HG03442 (cell line): Measurements from ENCODE around the gene RHOB.
"Not testable (repeated sequence)": the region's sequence is repeated elsewhere in the genome, so short reads cannot be mapped to it uniquely, and the experiment has no call there.

Source experiments
- ATAC-seq: cut with Tn5 transposase; IDR thresholded peaks from one replicate; pipeline ENCODE4 v1.9.1; 2021; ENCODE audit warnings: mild to moderate bottlenecking, moderate library complexity; ENCODE audit not compliant: unreplicated experiment

The RHOB gene

GRCh38 chr2:20451761-20452499, 5.1 kb downstream of the RHOB start:
- ATAC-seq: no peak

GRCh38 chr2:20452551-20452950, 5.7 kb downstream of the RHOB start:
- no peak for ATAC-seq

GRCh38 chr2:20453087-20453486, 6.2 kb downstream of the RHOB start:
- ATAC-seq: no peak

- no peak for ATAC-seq
Observed at GRCh38 chr2:20454036-20454981, 7.4 kb downstream of the RHOB start.

- no peak for ATAC-seq
Observed at GRCh38 chr2:20455076-20455587, 8.3 kb downstream of the RHOB start.

GRCh38 chr2:20456116-20456571, 9.3 kb downstream of the RHOB start:
- ATAC-seq: no peak

GRCh38 chr2:20456636-20457426, 10.0 kb downstream of the RHOB start:
- ATAC-seq: peak; percentile 75

- no peak for ATAC-seq
Observed at GRCh38 chr2:20457661-20458630, 11.1 kb downstream of the RHOB start.

GRCh38 chr2:20458737-20459484, 12.0 kb downstream of the RHOB start:
- ATAC-seq: not testable (repeated sequence)

- no peak for ATAC-seq
Observed at GRCh38 chr2:20465716-20466394, 19.0 kb downstream of the RHOB start.

- ATAC-seq: no peak
Observed at GRCh38 chr2:20467789-20468548, 21.1 kb downstream of the RHOB start.

GRCh38 chr2:20468549-20469500, 22.0 kb downstream of the RHOB start:
- ATAC-seq: no peak

GRCh38 chr2:20469595-20469994, 22.7 kb downstream of the RHOB start:
- ATAC-seq: no peak

GRCh38 chr2:20470211-20470610, 23.3 kb downstream of the RHOB start:
- ATAC-seq: no peak

GRCh38 chr2:20471148-20471547, 24.3 kb downstream of the RHOB start:
- ATAC-seq: no peak

- no peak for ATAC-seq
Observed at GRCh38 chr2:20471902-20472559, 25.2 kb downstream of the RHOB start.
